Stomach (tissue), 9 donors: ENCODE data around the gene LEFTY2. TPM values are rescaled to one million over a fixed set of nuclear protein-coding genes. Genes with fewer than 3 reads are reported as not detected.

Source experiments
- DNase-seq, 2 donors: peaks; one replicate each; pipeline versions ENCODE4 v3.0.0 to v3.0.0-alpha.2; 2013 to 2019
- H3K27ac ChIP-seq, 5 donors: fragments of 200-600 bp in 4 of 5; sonication (generic) in 4 of 5; one replicate each; pipeline ENCODE4 v1.5.1; 2013 to 2019; ENCODE audit warnings: mild to moderate bottlenecking in 1 of 5, moderate library complexity in 1 of 5
- H3K27me3 ChIP-seq, 3 donors: fragments of 200-600 bp; sonication (generic); one replicate each; pipeline ENCODE4 v1.5.1; 2017 to 2019; ENCODE audit warnings: mixed run types in 1 of 3
- H3K36me3 ChIP-seq, 4 donors: fragments of 200-600 bp; sonication (generic); 1 replicate in 3 of 4; 2 replicates in 1 of 4; pipeline ENCODE4 v1.5.1; 2016 to 2019
- H3K4me1 ChIP-seq, 4 donors: fragments of 200-600 bp; sonication (generic); one replicate each; pipeline ENCODE4 v1.5.1; 2016 to 2019
- H3K4me3 ChIP-seq, 4 donors: fragments of 200-600 bp; sonication (generic) in 3 of 4; one replicate each; pipeline ENCODE4 v1.5.1; 2016 to 2019; ENCODE audit warnings: mild to moderate bottlenecking in 1 of 4
- H3K9me3 ChIP-seq, 4 donors: fragments of 200-600 bp; sonication (generic); one replicate each; pipeline ENCODE4 v1.5.1; 2016 to 2019
- CTCF ChIP-seq, 7 experiments: fragments of 450-650 bp in 4 of 7; fragments of 200-600 bp in 3 of 7; sonication (generic) in 3 of 7; IDR thresholded peaks; one replicate each; pipeline ENCODE4 v1.5.1; 2016 to 2019; ENCODE audit warnings: antibody characterized with exemption in 7 of 7, control low read depth in 2 of 7, mild to moderate bottlenecking in 1 of 7
- EP300 ChIP-seq: sonication (generic); formaldehyde crosslinking; IDR thresholded peaks from one replicate; pipeline ENCODE4 v1.6.1; 2017; ENCODE audit warnings: antibody characterized with exemption
- POLR2A ChIP-seq, 4 donors: fragments of 450-650 bp; IDR thresholded peaks; one replicate each; pipeline ENCODE4 v1.6.1; 2016; ENCODE audit warnings: antibody characterized with exemption in 4 of 4, control low read depth in 2 of 4, mild to moderate bottlenecking in 1 of 4, moderate library complexity in 1 of 4
- POLR2AphosphoS5 ChIP-seq, 3 donors: sonication (generic); formaldehyde crosslinking; IDR thresholded peaks; one replicate each; pipeline ENCODE4 v1.6.1; 2016; ENCODE audit warnings: antibody characterized with exemption in 3 of 3
- WGBS, 5 donors: extraction: QIAGEN DNeasy Blood & Tissue Kit in 3 of 5; methylation state at CpG; one replicate each; pipeline versions ENCODE4 v1.1.5 to v1.1.7; 2013 to 2018; 5-methylcytosine and 5-hydroxymethylcytosine counted together
- intact Hi-C: fragments of 100-400 bp; cut with DNase I; formaldehyde crosslinking; loops from one replicate; pipeline ENCODE4 v1.15.1; 2023; ENCODE audit warnings: low total_unique reads
- polyA plus RNA-seq, 3 donors: library from polyadenylated mRNA; stranded (reverse); fragments of 200-250 nt; gene quantifications; one replicate each; pipeline ENCODE4 v1.2.3, GENCODE V29; 2013
- total RNA-seq, 5 donors: library from RNA; depleted of rRNA; stranded (reverse); fragments of >200 nt; gene quantifications; one replicate each; pipeline versions ENCODE4 v1.1.0 to v1.2.3, GENCODE V29; 2014 to 2016
- donor health status: healthy with polysubstance abuse.
- donor health status: Bipolar disorder and iron deficiency.
- donor health status: healthy.

The LEFTY2 gene
- total and polyA plus RNA-seq, 8 donors: 0.13 to 138 (median 0.18) TPM; not detected in 5

- H3K27ac ChIP-seq: no peak overlapping the region
- H3K9me3 ChIP-seq: no peaks in the 10 kb centered on the region
- TF ChIP-seq POLR2A (IDR thresholded peaks at IDR 0.05) (no peak), EP300 (no peak), CTCF (IDR thresholded peaks at IDR 0.05) (no peak), POLR2AphosphoS5 (IDR thresholded peaks at IDR 0.05) (no peak)
- H3K4me1 ChIP-seq: peaks cover 5 to 28% (median 18%) of the 10 kb centered on the region in 4 donors
- H3K36me3 ChIP-seq: peaks cover 3 to 66% (median 57%) of the 10 kb centered on the region in 4 donors
- no peak for DNase-seq
- H3K27me3 ChIP-seq: no peaks in the 10 kb centered on the region
- 86 to 96% (median 87%) methylated on average over 6 of the region's 6 CpGs for whole genome bisulfite sequencing, 5 donors
- H3K4me3 ChIP-seq: no peak overlapping the region
- intact Hi-C loops: loop anchor here (10.0 kb wide), 2 partner anchors 130 to 440 kb away; no protein-coding TSS in a partner anchor
Measured at GRCh38 chr1:225914947-225915346, 26.1 kb downstream of the LEFTY2 start.

GRCh38 chr1:225914391-225914790 is 26.6 kb downstream of the LEFTY2 start:
- no peak for TF ChIP-seq EP300
- TF ChIP-seq POLR2AphosphoS5 (IDR thresholded peaks at IDR 0.05): no peak
- TF ChIP-seq CTCF (IDR thresholded peaks at IDR 0.05): no peak
- TF ChIP-seq POLR2A (IDR thresholded peaks at IDR 0.05): no peak
- H3K27me3 ChIP-seq: no peaks in the 10 kb centered on the region
- WGBS, 5 donors: 80 to 88% (median 86%) methylated on average over 6 of the region's 6 CpGs
- no peaks in the 10 kb centered on the region for H3K9me3 ChIP-seq
- peaks cover 1 to 28% (median 13%) of the 10 kb centered on the region in 4 donors for H3K4me1 ChIP-seq
- peaks cover 0 to 63% (median 53%) of the 10 kb centered on the region in 4 donors for H3K36me3 ChIP-seq
- no peak overlapping the region for H3K27ac ChIP-seq
- no peak overlapping the region for H3K4me3 ChIP-seq
- intact Hi-C loops: loop anchor here (10.0 kb wide), 2 partner anchors 130 to 440 kb away; no protein-coding TSS in a partner anchor
- no peak for DNase-seq

DNA sequence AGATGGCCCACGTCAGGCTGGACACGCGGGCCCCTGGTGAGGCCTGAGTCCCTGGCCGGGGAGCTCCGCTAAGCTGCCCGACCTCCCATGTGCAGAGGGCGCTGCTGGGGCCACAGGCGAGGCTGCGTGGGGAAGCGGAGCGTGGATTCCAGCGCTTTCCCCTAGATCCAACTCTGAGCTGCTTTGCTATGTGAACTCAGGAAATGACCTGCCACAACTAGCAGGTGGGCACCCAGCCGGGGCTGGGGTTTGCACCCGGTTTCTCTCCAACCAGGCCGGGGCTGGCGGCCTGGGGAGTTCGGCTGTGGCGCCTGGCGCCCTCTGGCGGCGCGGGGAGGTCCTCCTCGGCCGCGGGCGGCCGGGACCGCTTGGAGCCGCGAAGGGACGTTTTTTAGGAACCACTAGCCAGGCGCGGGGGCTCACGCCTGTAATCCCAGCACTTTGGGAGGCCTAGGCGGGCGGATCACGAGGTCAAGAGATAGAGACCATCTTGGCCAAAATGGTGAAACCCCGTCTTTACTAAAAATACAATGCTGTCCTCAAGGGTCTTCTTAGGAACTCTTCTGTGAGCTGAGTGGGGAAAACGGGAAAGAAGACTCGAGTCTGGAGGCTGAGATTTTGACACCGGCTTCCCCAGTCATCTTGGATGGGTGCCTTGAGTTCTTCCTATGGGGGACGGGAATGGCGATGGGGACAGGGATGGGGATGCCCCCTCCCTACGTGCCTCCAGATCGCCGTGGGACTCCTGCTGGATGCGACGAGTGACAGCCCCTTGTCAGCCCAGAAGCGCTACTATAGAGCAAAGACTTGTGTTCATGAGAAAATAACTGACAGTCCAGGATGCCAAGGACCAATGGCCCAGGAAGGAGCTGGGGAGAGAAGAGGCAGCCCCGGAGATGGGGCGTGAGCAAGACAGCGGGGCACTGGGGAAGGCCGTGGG is 29.6 kb downstream of the LEFTY2 start:
- Histone ChIP-seq H3K27ac (peak overlapping the region in 2 of 5 donors; percentile 2 to 8), H3K9me3 (no peaks in the 10 kb centered on the region), H3K4me1 (peaks cover 0 to 41% (median 15%) of the 10 kb centered on the region in 4 donors), H3K36me3 (peaks cover 0 to 35% (median 25%) of the 10 kb centered on the region in 4 donors), H3K27me3 (no peaks in the 10 kb centered on the region), H3K4me3 (no peak overlapping the region)
- intact Hi-C loops: loop anchor here (10.0 kb wide), 2 partner anchors 127 to 437 kb away; no protein-coding TSS in a partner anchor
- TF ChIP-seq CTCF (IDR thresholded peaks at IDR 0.05): peak in 5 of 7 experiments; percentile 78 to 94 (median 88)
- peak in 1 of 3 donors; percentile 32 for TF ChIP-seq POLR2AphosphoS5 (IDR thresholded peaks at IDR 0.05)
- TF ChIP-seq POLR2A (IDR thresholded peaks at IDR 0.05): no peak
- no peak for TF ChIP-seq EP300
- DNase-seq: peak; percentile 78 to 88
- 30 to 46% (median 35%) methylated on average over 34 to 53 of the region's 53 CpGs for WGBS, 5 donors

- intact Hi-C loops: no loop called here
- peak overlapping the region in 1 of 5 donors; percentile 43 for H3K27ac ChIP-seq
- WGBS, 5 donors: 94 to 100% (median 96%) methylated on average over 1 of the region's 1 CpG
Measured at GRCh38 chr1:225909477-225909876, 31.5 kb downstream of the LEFTY2 start.

More at GRCh38 chr1:225909477-225909876, 31.5 kb downstream of the LEFTY2 start:
- H3K4me3 ChIP-seq: no peak overlapping the region
- H3K9me3 ChIP-seq: no peaks in the 10 kb centered on the region
- TF ChIP-seq EP300 (no peak), POLR2AphosphoS5 (IDR thresholded peaks at IDR 0.05) (no peak), POLR2A (IDR thresholded peaks at IDR 0.05) (no peak), CTCF (IDR thresholded peaks at IDR 0.05) (no peak)
- peaks cover 0 to 41% (median 15%) of the 10 kb centered on the region in 4 donors for H3K4me1 ChIP-seq
- DNase-seq: no peak
- H3K36me3 ChIP-seq: peaks cover 0 to 21% (median 6%) of the 10 kb centered on the region in 4 donors
- H3K27me3 ChIP-seq: no peaks in the 10 kb centered on the region
